Cardiac atrium fibroblast (primary cell): ENCODE data around the gene PSMC1. TPM values are rescaled to one million over a fixed set of nuclear protein-coding genes. Genes with fewer than 3 reads are reported as not detected.

Experiments used
- total RNA-seq: library from RNA; depleted of rRNA; stranded (reverse); fragments of >200 nt; gene quantifications from 2 replicates; pipeline ENCODE4 v1.2.3, GENCODE V29; 2015

The PSMC1 gene
- 123 TPM in 2 replicates for total RNA-seq

DNA sequence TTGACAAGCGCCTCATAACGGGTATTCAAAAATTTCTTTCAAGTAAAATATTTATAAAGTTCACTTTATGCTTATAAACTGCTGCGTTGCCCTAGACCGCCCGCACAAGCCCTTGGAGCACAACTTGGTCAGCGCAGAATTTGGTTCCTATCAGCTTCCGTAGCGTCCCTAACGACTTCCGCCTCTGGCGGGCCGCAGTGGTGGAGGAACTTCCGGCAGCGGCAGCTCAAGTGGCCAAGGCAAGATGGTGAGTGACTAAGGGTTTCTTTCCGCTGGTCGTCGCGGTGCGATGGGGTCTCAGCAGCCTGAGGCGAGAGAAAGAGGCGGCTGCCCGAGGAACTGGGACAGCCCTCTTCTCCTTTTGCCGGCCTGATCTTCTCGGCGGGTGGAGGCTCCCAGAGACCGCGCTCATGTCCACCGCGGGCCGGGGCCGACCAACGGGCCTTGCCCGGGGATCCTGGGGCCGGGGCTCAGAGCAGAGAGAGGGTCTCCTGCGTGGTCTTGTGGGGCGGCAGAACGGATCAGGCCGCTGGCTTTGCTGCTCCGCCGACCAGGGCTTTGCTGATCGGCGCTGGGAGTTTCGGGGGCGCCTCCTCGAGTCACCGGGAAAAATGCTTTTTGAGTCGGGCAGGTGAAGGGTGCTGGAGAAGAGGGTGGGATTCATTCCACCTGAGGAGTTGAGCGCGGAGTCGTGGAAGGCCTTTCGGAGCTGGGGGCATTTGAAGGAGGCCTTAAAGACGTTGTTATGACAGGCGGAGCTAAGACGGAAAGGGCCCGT, at the start of gene PSMC1:
TSS of gene PSMC1 (plus strand) at position 200 of the 778 bp plus-strand sequence. CDS start at position 245, 45 bp downstream.

Other genes with a start within 250 kb of the PSMC1 start
- gene KCNK13, start 194.6 kb upstream of the PSMC1 start, total RNA-seq: 0.97 TPM in 1 of 2 replicates, not detected in the other
- gene NRDE2, start 75.4 kb downstream of the PSMC1 start, total RNA-seq: 5.1 and 6.0 TPM in 2 replicates
- gene CALM1, start 140.5 kb downstream of the PSMC1 start, total RNA-seq: 230 and 268 TPM in 2 replicates